Stimulated activated effector memory CD8-positive, alpha-beta T cell treated with anti-CD3 and anti-CD28 coated beads, Interleukin-12 subunit alpha, Interleukin-12 subunit beta, amount 100 ng/mL, for 72 hours (primary cell): ENCODE measurements around the gene SBK2.
"Not testable (repeated sequence)": the region's sequence is repeated elsewhere in the genome, so short reads cannot be mapped to it uniquely, and the experiment has no call there.

Source experiments
- ATAC-seq: fragments of 150-1000 bp; cut with Tn5 transposase; 2 replicates; pipeline ENCODE4 v1.10.0; 2021
- DNase-seq, 2 donors: peaks; one replicate each; pipeline ENCODE4 v3.0.0; 2021 to 2022; ENCODE audit warnings: low spot score in 2 of 2
- H3K27ac Mint-ChIP-seq: one replicate; pipeline ENCODE4 v1.8.0; 2022; ENCODE audit warnings: mild to moderate bottlenecking, mixed read lengths
- H3K36me3 Mint-ChIP-seq: one replicate; pipeline ENCODE4 v1.8.0; 2022; ENCODE audit warnings: mild to moderate bottlenecking, mixed read lengths
- H3K4me1 Mint-ChIP-seq: one replicate; pipeline ENCODE4 v1.8.0; 2022; ENCODE audit warnings: mixed read lengths
- H3K4me3 Mint-ChIP-seq: one replicate; pipeline ENCODE4 v1.8.0; 2022; ENCODE audit warnings: mild to moderate bottlenecking, mixed read lengths
- H3K9me3 Mint-ChIP-seq: one replicate; pipeline ENCODE4 v1.8.0; 2022; ENCODE audit warnings: mixed read lengths

The SBK2 gene

DNA sequence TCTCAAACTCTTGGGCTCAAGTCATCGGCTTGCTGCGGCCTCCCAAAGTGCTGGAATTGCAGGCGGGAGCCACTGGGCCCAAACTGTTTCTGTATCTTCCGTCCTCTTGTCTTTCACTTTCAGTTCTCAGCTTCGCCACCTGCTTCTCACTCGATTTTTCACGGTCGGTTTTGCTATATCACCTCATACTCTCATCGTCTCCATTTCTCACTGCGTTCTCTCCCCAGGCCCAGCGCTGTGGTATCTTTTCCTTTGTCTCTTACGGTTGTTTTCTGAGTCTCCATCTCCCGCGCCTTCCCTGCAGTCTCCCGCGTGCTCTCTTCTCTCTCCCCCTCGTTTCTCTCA lies 33.8 kb downstream of the SBK2 start:
- DNase-seq = no peak
- Mint-ChIP-seq H3K36me3 (peaks cover 14% of the 10 kb centered on the region), H3K4me1 (peaks cover 28% of the 10 kb centered on the region), H3K4me3 (peak overlapping the region; percentile 75), H3K9me3 (no peaks in the 10 kb centered on the region), H3K27ac (peak overlapping the region; percentile 90)
- ATAC-seq = no peak

DNA sequence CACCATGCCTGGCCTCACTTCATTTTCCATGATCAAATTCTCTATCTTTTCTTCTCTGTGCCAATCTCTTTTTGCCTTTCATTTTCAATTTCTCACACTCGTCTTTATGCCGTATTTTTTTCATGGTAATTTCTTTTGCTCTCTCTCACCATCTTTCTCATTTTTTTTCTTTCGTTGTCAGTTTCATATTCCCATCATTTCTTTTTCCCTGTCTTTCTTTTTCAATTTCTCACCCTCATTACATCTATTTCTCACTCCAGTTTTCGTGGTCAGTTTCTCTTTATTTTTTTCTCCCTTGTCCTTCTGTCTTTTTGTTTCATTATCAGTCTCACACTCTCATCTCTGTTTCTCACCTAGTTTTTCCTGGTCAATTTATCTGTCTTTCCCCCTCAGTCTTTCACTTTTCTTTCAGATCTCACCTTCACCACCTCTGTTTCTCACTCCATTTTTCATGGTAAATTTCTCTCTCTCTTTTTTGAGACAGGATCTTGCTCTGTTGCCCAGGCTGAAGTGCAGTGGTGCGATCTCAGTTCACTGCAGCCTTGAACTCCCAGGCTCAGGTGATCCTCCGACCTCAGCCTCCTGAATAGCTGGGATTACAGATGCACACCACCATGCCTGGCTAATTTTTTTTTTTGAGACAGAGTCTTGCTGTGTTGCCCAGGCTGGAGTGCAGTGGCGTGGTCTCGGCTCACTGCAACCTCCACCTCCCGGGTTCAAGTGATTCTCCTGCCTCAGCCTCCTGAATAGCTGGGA lies 34.6 kb downstream of the SBK2 start:
- ATAC-seq (no peak), DNase-seq (no peak)
- Mint-ChIP-seq H3K9me3 (no peaks in the 10 kb centered on the region), H3K36me3 (peaks cover 14% of the 10 kb centered on the region), H3K4me1 (peaks cover 28% of the 10 kb centered on the region), H3K27ac (no peak overlapping the region), H3K4me3 (peak overlapping the region; percentile 75)

DNA sequence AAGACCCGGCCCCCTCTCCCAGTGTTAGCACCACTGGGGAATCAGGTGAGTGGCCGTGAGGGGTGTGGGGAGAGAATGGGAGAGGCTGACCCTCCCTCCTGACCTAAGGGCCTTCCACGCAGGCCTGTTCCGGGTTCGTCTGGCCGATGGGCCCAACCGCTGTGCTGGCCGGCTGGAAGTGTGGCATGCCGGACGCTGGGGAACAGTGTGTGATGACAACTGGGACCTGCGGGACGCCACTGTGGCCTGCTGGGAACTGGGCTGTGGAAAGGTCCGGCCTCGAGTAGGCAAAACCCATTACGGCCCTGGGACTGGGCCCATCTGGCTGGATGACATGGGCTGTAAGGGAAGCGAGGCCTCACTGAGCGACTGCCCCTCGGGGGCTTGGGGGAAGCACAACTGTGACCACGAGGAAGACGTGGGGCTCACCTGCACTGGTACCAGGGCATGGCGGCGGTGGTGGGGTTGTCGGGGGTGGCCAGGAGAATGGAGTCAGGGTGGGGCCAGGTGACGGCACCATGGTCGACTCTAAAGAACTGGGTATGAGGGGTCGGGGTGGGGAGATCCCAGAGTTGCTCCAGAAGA lies 36.5 kb downstream of the SBK2 start:
- Mint-ChIP-seq H3K4me1 (peaks cover 28% of the 10 kb centered on the region), H3K4me3 (no peak overlapping the region), H3K9me3 (no peaks in the 10 kb centered on the region), H3K36me3 (peaks cover 14% of the 10 kb centered on the region), H3K27ac (no peak overlapping the region)
- ATAC-seq (no peak), DNase-seq (no peak)

DNA sequence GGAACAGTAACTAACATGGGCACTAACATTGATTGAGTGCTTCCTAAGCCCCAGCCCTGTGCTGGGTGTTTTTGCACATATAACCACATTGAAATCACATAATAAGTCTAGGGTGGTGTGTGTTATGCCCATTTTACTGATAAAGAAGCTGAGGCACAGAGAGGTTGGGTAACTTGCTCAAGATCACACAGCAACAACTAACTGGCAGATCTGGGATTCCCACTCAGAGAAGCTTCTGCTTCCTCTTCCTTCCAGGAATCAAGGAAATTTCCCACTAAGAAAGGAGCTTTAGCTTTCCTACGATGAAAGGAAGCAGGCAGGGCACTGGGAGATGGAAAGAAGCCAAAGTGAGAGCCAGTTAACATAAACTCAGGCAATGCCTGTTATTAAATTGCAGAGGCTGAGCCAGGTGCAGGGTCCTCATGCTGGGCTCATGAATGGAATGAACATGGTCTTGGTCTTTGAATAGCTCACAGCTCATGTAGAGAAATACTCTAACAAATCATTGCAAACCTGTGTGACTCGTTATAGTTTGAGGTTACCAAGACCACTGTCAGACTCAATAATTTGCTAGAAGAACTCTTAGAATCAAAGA lies 38.6 kb downstream of the SBK2 start:
- peaks cover 2% of the 10 kb centered on the region for H3K36me3 Mint-ChIP-seq
- no peak for DNase-seq
- peaks cover 18% of the 10 kb centered on the region for H3K4me1 Mint-ChIP-seq
- no peaks in the 10 kb centered on the region for H3K9me3 Mint-ChIP-seq
- no peak overlapping the region for H3K27ac Mint-ChIP-seq
- H3K4me3 Mint-ChIP-seq = no peak overlapping the region
- no peak for ATAC-seq

DNA sequence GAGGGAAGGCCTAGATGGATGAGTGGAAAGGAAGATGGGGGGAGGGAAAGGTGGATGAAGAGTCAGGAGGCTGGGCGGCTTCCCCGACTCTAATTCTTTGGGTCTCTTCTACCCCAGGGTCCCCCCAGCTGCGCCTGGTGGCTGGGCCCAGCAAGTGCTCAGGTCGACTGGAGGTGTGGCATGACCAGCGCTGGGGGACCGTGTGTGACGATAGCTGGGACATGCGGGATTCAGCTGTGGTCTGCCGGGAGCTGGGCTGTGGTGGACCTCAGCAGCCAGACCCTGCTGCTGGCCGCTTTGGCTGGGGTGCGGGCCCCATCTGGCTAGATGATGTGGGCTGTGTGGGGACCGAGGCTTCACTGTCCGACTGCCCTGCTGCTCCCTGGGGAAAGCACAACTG lies 39.2 kb downstream of the SBK2 start:
- H3K4me1 Mint-ChIP-seq = peaks cover 14% of the 10 kb centered on the region
- no peak for DNase-seq
- ATAC-seq = no peak
- H3K27ac Mint-ChIP-seq = no peak overlapping the region
- no peak overlapping the region for H3K4me3 Mint-ChIP-seq
- no peaks in the 10 kb centered on the region for H3K36me3 Mint-ChIP-seq
- H3K9me3 Mint-ChIP-seq = no peaks in the 10 kb centered on the region

DNA sequence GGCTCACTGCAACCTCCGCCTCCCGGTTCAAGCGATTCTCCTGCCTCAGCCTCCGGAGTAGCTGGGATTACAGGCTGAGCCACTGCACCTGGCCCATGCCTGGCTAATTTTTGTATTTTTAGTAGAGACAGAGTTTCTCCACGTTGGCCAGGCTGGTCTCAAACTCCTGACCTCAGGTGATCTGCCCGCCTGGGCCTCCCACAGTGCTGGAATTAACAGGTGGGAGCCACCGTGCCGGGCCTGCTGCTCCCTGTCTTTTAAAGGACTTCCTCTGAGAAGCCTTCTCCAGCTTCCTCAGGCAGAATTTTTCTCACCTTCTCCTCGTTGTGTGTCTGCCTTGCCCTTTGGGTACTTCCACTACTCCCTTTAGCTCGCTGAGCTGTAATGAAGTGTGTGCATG lies 40.1 kb downstream of the SBK2 start:
- not testable (repeated sequence) for ATAC-seq, H3K27ac Mint-ChIP-seq, H3K4me1 Mint-ChIP-seq, H3K9me3 Mint-ChIP-seq, H3K4me3 Mint-ChIP-seq, H3K36me3 Mint-ChIP-seq, DNase-seq

DNA sequence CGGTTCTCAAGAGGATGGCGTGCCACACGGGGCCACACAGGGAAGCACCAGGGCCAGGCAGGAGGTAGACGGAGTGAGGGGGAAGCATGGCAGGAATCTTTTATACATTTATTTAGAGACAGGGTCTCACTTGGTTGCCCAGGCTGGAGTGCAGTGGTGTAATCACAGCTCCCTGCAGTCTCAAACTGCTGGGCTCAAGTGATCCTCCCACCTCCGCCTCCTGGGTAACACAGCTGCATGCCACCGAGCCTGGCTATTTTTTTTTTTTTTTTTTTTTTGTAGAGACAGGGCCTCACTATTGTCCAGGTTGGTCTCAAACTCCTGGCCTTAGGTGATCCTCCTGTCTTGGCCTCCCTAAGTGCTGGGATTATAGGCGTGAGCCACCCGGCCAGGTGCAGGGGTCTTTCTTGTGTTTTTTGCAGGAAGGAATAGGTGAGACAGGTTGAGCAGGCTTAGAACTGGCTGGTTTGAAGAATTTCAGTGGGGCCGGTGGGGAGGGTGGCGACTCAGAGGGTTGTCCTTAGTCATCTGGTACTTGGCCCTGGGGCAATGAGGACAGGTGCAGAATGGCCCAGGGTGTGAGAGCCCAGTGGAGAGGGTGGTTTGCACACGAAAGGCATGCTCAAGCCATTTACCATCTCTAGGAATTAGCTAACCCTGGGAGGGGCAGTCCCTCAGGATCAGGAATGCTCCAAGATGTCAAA lies 41.1 kb downstream of the SBK2 start:
- Mint-ChIP-seq H3K27ac (no peak overlapping the region), H3K4me1 (no peaks in the 10 kb centered on the region), H3K4me3 (no peak overlapping the region), H3K36me3 (no peaks in the 10 kb centered on the region), H3K9me3 (no peaks in the 10 kb centered on the region)
- DNase-seq = no peak
- no peak for ATAC-seq

DNA sequence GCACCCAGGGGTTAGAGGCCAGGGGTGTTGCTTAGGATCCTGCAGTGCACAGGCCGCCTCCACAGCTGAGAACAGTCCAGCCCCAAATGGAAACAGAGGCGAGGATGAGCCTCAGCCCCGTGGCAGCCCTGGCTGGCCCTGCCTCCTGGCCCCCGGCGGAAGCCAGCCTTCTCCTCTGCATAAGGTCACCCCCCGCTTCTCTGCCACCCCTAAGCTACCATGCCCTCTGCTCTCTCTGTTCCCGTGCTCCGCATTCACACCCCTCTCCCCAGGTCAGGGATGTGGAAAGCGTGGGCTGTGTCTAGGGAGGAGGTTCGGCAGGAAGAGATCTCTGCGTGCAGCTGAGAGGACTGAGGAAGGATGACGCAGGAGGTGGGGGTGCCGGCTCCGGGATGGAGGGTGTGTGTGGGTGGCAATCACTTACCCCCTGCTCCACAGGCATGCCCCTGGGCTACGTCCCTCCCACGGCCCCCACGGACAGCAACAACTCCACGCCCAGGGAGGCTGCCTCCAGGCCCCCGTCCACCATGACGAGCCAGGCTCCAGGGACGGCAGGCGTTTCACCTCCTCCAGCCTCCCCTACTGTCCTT lies 42.7 kb downstream of the SBK2 start:
- H3K27ac Mint-ChIP-seq = peak overlapping the region; percentile 32

DNA sequence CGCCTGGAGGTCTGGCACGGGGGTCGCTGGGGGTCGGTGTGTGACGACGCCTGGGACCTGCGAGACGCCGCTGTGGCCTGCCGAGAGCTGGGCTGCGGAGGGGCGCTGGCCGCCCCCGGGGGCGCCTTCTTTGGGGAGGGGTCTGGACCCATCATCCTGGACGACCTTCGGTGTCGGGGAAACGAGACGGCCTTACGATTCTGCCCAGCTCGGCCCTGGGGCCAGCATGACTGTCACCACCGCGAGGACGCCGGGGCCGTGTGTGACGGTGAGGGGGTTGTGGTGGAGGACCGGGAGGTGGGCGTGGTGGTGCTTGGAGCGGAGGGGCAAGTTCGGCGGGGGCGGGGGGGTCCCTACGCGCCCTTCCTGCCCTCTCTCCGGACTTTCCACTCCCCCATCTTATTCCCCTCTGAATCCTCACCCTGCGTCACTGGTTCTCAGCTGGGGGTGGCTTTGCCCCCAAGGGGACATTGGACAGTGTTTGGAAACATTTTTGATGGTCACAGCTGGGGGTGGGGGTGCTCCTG lies 43.2 kb downstream of the SBK2 start:
- no peaks in the 10 kb centered on the region for H3K36me3 Mint-ChIP-seq
- no peaks in the 10 kb centered on the region for H3K4me1 Mint-ChIP-seq
- H3K9me3 Mint-ChIP-seq = no peaks in the 10 kb centered on the region
- H3K27ac Mint-ChIP-seq = peak overlapping the region; percentile 32
- DNase-seq (no peak), ATAC-seq (no peak)
- H3K4me3 Mint-ChIP-seq = peak overlapping the region; percentile 31

More for the DNA sequence above, 42.7 kb downstream of the SBK2 start:
- Mint-ChIP-seq H3K36me3 (no peaks in the 10 kb centered on the region), H3K9me3 (no peaks in the 10 kb centered on the region), H3K4me3 (peak overlapping the region; percentile 31), H3K4me1 (no peaks in the 10 kb centered on the region)
- DNase-seq (no peak), ATAC-seq (peak; percentile 42)

DNA sequence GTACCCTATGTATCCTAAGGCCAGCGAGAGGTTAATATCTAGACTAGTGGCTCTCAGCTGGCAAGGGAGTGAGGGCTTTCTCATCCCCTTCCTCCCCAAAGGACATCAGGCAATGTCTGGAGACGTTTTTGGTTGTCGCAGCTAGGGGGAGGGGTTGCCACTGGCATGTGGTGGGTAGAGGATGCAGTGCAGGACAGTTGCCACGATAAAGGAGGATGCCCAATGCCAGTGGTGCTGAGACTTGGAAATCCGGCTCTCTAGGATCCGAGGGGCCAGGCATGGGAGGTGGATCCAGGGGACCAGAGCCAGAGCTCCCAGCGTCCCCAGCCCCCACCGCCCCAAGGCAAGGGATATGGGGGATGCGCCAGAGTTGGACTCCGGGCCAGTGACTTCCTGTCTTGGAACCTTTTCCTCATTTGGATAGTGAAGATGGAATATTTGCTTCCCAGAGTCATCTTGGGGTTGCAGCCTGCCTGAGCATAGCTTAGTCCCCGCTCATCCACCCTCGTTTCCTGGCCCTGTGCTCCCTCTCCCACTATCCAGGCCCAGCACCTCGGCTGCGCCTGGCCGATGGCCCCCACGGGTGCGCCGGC lies 43.8 kb downstream of the SBK2 start:
- ATAC-seq (no peak), DNase-seq (no peak)
- Mint-ChIP-seq H3K36me3 (no peaks in the 10 kb centered on the region), H3K9me3 (no peaks in the 10 kb centered on the region), H3K4me1 (no peaks in the 10 kb centered on the region), H3K27ac (no peak overlapping the region), H3K4me3 (no peak overlapping the region)

DNA sequence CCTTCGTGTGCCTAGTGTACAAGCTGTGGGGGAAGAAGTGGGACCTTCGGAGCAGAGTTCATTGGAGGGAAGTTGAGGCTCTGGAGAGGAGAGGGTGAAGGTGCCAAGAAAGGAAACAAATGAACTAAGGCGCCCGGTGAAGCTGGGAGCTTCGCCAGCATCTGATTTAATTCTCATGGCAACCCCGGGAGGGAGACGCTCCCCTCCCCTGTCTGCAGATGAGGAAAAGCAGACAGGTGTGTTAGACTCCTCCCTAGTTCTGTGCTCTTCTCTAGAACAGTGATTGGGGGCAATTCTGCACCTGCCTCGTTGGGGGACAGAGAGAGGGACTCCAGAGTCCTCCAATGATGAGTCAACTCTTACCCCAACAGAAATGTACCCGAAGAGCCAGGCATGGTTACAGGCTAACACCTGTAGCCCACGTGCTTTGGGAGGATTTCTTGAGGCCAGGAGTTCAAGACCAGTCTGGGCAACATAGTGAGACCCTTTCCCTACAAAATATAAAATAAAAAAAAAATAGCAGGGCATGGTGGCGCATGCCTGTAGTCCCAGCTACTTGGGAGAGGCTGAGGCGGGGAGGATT lies 44.5 kb downstream of the SBK2 start:
- ATAC-seq (no peak), DNase-seq (no peak)
- Mint-ChIP-seq H3K4me1 (peaks cover 6% of the 10 kb centered on the region), H3K27ac (no peak overlapping the region), H3K36me3 (peaks cover 4% of the 10 kb centered on the region), H3K4me3 (no peak overlapping the region), H3K9me3 (no peaks in the 10 kb centered on the region)

DNA sequence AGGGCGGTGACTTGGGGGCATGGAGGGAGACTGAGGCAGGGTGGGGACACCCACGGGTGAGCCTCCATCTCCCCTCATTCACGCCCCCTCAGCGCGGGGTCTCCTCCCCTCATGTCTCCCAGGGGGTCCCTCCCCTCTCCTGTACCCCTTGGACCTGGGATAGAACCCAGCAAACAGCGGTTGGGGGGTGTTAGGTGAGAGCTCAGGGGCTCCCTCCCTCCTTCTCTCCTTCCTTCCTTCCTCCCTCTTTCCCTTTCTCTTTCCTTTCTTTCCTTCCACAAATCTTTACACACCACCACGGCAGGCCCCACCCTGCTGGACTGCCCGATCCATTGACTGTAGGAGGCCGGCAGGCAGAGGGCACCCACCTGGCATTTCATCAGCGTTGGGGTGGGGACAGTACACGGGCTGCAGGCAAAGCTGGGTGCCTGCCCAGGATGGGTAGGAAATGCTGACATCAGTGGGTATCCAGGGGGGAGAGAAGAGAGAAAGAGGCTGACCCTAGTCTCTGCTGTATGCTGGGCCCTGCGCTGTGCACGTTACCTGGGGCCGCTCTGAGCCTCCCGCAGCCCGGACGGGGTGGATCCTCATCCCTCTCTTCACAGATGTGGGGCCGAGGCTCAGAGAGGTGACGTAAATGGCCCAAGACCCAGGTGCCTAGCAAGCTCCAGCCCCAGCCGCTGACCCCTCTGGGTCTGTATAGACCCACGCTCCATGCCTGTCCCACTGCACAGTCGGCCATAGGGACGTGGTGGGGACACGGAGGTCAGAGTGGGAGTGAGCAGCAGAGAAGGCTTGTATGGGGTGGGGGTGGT lies 45.2 kb downstream of the SBK2 start:
- DNase-seq (no peak), ATAC-seq (no peak)
- H3K9me3 Mint-ChIP-seq = no peaks in the 10 kb centered on the region
- no peak overlapping the region for H3K4me3 Mint-ChIP-seq
- peaks cover 7% of the 10 kb centered on the region for H3K36me3 Mint-ChIP-seq
- peaks cover 12% of the 10 kb centered on the region for H3K4me1 Mint-ChIP-seq
- H3K27ac Mint-ChIP-seq = no peak overlapping the region

DNA sequence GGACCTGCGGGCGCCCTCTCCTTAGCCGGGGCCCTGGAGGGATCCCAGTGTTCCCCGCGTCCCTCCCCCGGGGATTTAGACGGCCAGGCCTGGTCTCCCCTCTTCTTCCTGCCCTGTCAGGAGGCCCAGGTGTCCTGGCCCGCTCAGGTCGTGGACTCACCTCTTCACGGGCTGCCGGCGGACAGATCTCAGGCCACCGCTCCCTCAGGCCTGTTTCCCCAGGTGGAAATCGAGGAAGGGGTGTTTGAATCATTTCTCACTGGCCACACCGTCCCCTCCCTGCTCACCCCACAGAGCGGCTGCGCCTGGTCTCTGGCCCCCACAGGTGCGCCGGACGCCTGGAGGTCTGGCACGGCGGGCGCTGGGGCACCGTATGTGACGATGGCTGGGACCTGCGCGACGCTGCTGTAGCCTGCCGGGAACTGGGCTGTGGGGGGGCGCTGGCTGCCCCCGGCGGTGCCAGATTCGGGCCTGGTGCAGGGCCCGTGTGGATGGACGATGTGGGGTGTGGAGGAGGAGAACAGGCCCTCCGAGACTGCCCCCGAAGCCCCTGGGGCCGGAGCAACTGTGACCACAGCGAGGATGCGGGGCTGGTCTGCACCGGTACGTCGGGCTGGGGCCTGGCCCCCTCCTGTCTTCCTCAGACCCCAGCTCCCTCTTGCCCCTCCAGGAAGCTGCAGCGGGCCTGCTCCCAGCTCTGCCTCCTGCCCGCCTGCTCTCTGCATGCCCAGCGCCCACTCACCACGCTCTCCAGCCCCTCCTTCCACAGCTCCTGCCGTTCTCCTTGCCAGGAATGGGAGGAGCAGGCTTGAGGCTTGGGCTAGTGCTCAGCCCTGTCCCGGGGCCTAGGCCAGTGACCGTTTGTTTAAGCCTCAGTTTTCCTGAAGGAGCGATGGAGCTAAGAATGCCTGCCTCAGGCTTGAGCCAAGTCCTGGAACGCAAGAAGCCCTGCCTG lies 46.2 kb downstream of the SBK2 start:
- Mint-ChIP-seq H3K36me3 (peaks cover 7% of the 10 kb centered on the region), H3K9me3 (no peaks in the 10 kb centered on the region), H3K4me1 (peaks cover 19% of the 10 kb centered on the region), H3K27ac (no peak overlapping the region), H3K4me3 (no peak overlapping the region)
- DNase-seq = no peak
- ATAC-seq = no peak
